Measurements from ENCODE around the gene LAPTM5.

LAPTM5 gene

GRCh38 chr1:30706528-30706927, 51.0 kb downstream of the LAPTM5 start:
- no peak overlapping the region for H2AFZ ChIP-seq (ENCODE audit: low read length)
- no peak overlapping the region for H3K4me2 ChIP-seq (ENCODE audit: low read depth, low read length)

GRCh38 chr1:30705698-30706097, 51.9 kb downstream of the LAPTM5 start:
- no peak overlapping the region for H3K4me2 ChIP-seq (ENCODE audit: low read depth, low read length)
- H3K27ac ChIP-seq (ENCODE audit: low read length) = no peak overlapping the region

More at GRCh38 chr1:30706528-30706927, 51.0 kb downstream of the LAPTM5 start:
- no peaks in the 10 kb centered on the region for H4K20me1 ChIP-seq (ENCODE audit: insufficient read depth, low read length)
- no peak overlapping the region for H3K27ac ChIP-seq (ENCODE audit: low read length)
- no peak overlapping the region for H3K4me3 ChIP-seq (ENCODE audit: low read length)
- H3K36me3 ChIP-seq (replicated peaks; ENCODE audit: insufficient read depth, low read length) = no peaks in the 10 kb centered on the region
- no peaks in the 10 kb centered on the region for H3K4me1 ChIP-seq (ENCODE audit: low read length)
- H3F3A ChIP-seq (ENCODE audit: insufficient read depth, low read length) = no peaks in the 10 kb centered on the region
- TF ChIP-seq CTCF (IDR thresholded peaks at IDR 0.05; ENCODE audit: low read length) (no peak), EZH2 (optimal IDR thresholded peaks at IDR 0.05; ENCODE audit: low read depth, low read length) (no peak), EZH2phosphoT487 (IDR thresholded peaks at IDR 0.05; ENCODE audit: low read length) (no peak)
- no peaks in the 10 kb centered on the region for H3K9me2 ChIP-seq (replicated peaks; ENCODE audit: insufficient read depth, low read length)
- no peak for DNase-seq
- H3K27me3 ChIP-seq (replicated peaks; ENCODE audit: insufficient read depth, low read length) = peaks cover 97% of the 10 kb centered on the region
- H3K9me3 ChIP-seq (replicated peaks; ENCODE audit: insufficient read depth, low read length) = no peaks in the 10 kb centered on the region
- no peak overlapping the region for H3K9ac ChIP-seq (ENCODE audit: low read length)
- no peaks in the 10 kb centered on the region for H3K79me2 ChIP-seq (ENCODE audit: low read length)

GRCh38 chr1:30704765-30705509, 52.6 kb downstream of the LAPTM5 start:
- Histone ChIP-seq H3K27ac (ENCODE audit: low read length) (no peak overlapping the region), H3K79me2 (ENCODE audit: low read length) (no peaks in the 10 kb centered on the region), H3K9me2 (replicated peaks; ENCODE audit: insufficient read depth, low read length) (no peaks in the 10 kb centered on the region), H3K36me3 (replicated peaks; ENCODE audit: insufficient read depth, low read length) (no peaks in the 10 kb centered on the region), H2AFZ (ENCODE audit: low read length) (no peak overlapping the region), H3F3A (ENCODE audit: insufficient read depth, low read length) (no peaks in the 10 kb centered on the region), H3K4me3 (ENCODE audit: low read length) (no peak overlapping the region), H3K4me2 (ENCODE audit: low read depth, low read length) (no peak overlapping the region), H3K27me3 (replicated peaks; ENCODE audit: insufficient read depth, low read length) (peaks cover 96% of the 10 kb centered on the region), H3K4me1 (ENCODE audit: low read length) (no peaks in the 10 kb centered on the region), H4K20me1 (ENCODE audit: insufficient read depth, low read length) (no peaks in the 10 kb centered on the region), H3K9me3 (replicated peaks; ENCODE audit: insufficient read depth, low read length) (no peaks in the 10 kb centered on the region), H3K9ac (ENCODE audit: low read length) (no peak overlapping the region)
- no peak for TF ChIP-seq EZH2 (optimal IDR thresholded peaks at IDR 0.05; ENCODE audit: low read depth, low read length)
- no peak for TF ChIP-seq CTCF (IDR thresholded peaks at IDR 0.05; ENCODE audit: low read length)
- TF ChIP-seq EZH2phosphoT487 (IDR thresholded peaks at IDR 0.05; ENCODE audit: low read length) = no peak
- no peak for DNase-seq

More at GRCh38 chr1:30705698-30706097, 51.9 kb downstream of the LAPTM5 start:
- Histone ChIP-seq H3K9ac (ENCODE audit: low read length) (no peak overlapping the region), H3K79me2 (ENCODE audit: low read length) (no peaks in the 10 kb centered on the region), H2AFZ (ENCODE audit: low read length) (no peak overlapping the region), H3K36me3 (replicated peaks; ENCODE audit: insufficient read depth, low read length) (no peaks in the 10 kb centered on the region), H3K4me3 (ENCODE audit: low read length) (no peak overlapping the region), H4K20me1 (ENCODE audit: insufficient read depth, low read length) (no peaks in the 10 kb centered on the region), H3K27me3 (replicated peaks; ENCODE audit: insufficient read depth, low read length) (peaks cover 96% of the 10 kb centered on the region), H3K9me2 (replicated peaks; ENCODE audit: insufficient read depth, low read length) (no peaks in the 10 kb centered on the region), H3F3A (ENCODE audit: insufficient read depth, low read length) (no peaks in the 10 kb centered on the region), H3K4me1 (ENCODE audit: low read length) (no peaks in the 10 kb centered on the region), H3K9me3 (replicated peaks; ENCODE audit: insufficient read depth, low read length) (no peaks in the 10 kb centered on the region)
- DNase-seq = no peak
- TF ChIP-seq CTCF (IDR thresholded peaks at IDR 0.05; ENCODE audit: low read length) (no peak), EZH2 (optimal IDR thresholded peaks at IDR 0.05; ENCODE audit: low read depth, low read length) (no peak), EZH2phosphoT487 (IDR thresholded peaks at IDR 0.05; ENCODE audit: low read length) (no peak)

Data from MM.1S (cell line).